ENCODE measurements around the gene LMF2.

DNA sequence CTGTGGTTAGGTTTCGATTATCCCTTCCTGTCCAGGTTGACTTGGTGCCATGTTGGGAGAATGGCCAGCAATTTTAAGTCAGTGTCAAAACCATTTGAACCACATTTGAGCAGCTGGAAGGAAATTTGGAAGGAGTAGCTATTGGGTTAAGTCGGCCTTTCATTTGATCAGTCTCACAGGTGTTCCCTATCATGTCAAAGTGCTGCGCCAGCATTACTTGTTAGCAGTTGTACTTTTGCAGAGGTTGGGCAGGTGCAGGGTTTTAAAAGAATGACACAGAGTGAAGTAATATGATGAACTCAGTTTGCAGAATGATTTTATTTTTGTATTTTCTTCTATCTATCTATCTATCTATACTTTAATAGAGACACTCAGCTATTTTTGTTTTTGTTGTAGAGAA, 28.7 kb upstream of the LMF2 start:
- TF ChIP-seq, protein P1, sequence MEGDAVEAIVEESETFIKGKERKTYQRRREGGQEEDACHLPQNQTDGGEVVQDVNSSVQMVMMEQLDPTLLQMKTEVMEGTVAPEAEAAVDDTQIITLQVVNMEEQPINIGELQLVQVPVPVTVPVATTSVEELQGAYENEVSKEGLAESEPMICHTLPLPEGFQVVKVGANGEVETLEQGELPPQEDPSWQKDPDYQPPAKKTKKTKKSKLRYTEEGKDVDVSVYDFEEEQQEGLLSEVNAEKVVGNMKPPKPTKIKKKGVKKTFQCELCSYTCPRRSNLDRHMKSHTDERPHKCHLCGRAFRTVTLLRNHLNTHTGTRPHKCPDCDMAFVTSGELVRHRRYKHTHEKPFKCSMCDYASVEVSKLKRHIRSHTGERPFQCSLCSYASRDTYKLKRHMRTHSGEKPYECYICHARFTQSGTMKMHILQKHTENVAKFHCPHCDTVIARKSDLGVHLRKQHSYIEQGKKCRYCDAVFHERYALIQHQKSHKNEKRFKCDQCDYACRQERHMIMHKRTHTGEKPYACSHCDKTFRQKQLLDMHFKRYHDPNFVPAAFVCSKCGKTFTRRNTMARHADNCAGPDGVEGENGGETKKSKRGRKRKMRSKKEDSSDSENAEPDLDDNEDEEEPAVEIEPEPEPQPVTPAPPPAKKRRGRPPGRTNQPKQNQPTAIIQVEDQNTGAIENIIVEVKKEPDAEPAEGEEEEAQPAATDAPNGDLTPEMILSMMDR (IDR thresholded peaks at IDR 0.05; ENCODE audit: low read depth, low read length) = no peak
- TF ChIP-seq POLR2A (IDR thresholded peaks at IDR 0.05; ENCODE audit: extremely low read depth, insufficient read length) = no peak
- TF ChIP-seq, protein P2, sequence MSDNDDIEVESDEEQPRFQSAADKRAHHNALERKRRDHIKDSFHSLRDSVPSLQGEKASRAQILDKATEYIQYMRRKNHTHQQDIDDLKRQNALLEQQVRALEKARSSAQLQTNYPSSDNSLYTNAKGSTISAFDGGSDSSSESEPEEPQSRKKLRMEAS (IDR thresholded peaks at IDR 0.05; ENCODE audit: low read depth, low read length) = no peak

Data from NB4 (cell line).